ENCODE data around the gene IP6K2.

- TF ChIP-seq CTCF (IDR thresholded peaks at IDR 0.05) (no peak), ZFX (IDR thresholded peaks at IDR 0.05; ENCODE audit: borderline replicate concordance) (no peak)
Measured at GRCh38 chr3:48700731-48701405, 16.2 kb downstream of the IP6K2 start.

All from 22Rv1 (cell line).